ENCODE measurements around the gene FHDC1.

Gene FHDC1

DNA sequence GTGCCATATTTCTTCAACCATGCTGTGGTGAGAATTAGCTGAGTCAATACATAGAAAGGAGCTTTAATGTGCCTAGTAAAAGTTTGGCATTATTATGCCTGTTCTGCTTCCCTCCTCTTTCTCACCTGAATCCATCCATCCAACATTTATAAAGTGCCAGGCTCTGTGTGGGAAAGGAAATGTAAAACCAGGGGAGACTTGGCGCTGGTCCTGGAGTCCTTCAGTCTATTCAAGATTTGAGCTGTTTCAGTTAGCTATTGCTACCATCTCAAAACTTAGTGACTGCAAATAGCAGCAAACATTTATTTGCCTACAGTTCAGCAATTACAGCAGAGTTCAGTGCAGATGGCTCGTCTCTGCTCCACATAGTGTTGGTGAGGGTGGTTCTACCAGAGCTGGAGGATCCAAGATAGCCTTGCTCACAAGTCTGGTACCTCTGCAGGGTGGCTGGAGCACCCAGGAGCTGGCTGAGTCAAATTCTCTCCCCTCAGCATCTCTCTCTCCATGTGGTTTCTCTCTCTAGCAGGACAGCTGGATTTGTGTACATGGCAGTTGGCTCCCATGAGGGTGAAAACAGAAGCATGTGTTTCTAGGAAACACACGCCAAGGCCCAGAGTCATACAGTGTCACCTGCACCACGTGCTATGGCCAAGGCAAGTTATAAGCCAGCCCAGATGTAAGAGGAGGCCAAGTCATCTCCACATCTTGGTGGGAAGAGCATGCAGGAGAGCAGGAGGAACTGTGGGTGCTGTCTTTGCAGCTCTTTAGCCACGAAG, 77.3 kb downstream of the FHDC1 start:
- no peak for DNase-seq

DNA sequence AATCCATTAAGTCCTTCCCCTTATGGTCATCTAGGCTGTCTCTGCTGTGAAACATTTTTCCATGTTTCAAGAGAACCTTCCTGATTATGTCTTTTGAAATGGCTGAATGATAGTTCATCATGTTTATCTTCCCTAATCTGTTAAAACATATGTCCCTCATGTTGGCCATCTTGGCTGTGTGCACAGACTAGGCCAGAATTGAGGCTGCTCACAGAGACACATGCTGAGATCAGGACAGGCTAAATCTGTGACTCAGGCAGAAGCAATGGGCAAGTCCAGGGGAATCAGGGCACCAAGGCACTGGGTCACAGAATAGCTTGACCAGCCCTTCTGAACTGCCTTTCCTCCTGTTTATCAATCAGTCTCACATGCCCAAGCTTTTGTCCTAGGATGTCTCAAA, 78.3 kb downstream of the FHDC1 start:
- no peak for DNase-seq

DNA sequence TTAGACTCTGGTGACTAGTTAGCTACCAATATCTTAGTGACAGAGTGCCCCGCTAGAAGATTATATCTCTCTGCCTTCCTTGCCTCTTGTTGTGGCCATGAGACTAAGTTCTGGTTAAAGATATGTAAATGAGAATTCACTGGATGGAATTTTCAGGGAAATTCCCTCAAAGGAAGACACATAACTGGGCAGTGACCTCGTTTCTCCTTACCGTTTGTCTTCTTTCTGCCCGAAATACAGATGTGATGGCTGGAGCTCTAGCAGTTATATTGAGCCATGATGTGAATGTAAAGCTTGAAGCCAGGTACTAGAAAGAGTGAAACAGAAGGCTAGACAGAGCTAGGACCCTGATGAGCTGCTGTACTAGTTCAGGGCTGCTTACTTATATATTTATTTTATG, 80.5 kb downstream of the FHDC1 start:
- DNase-seq = no peak

DNA sequence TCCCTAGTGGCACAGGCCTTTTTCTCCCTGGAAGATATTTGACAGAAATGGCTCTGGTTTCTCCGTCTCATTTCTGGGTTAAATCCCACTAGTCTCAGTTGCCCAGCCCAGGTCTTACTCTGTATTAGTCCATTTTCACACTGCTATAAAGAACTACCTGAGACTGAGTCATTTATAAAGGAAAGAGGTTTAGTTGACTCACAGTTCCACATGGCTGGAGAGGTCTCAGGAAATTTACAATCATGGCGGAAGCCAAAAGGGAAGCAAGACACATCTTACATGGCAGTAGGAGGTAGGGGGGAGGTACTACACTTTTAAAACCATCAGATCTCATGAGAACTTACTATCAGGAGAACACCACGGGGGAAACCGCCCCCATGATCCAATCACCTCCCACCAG, 81.9 kb downstream of the FHDC1 start:
- DNase-seq = no peak

DNA sequence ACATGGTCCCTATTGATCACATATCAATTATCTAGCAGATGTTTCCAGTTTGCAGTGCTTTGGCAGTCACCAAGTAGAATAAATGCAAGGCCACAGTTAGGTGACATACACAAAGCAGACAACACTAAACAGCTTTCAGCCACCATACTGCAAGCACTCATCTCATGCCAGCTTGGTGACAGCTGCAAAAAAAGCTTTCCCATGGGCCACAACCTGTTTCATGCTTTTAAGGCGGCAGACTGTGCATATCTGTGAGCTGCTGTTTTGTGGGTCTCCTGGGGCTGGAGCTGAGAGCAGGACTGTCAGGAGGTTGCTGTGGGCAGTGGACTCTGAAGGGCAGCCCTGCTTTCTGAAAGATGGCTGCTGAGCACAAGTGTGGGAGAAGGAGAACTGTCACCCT, 82.6 kb downstream of the FHDC1 start:
- DNase-seq = no peak

DNA sequence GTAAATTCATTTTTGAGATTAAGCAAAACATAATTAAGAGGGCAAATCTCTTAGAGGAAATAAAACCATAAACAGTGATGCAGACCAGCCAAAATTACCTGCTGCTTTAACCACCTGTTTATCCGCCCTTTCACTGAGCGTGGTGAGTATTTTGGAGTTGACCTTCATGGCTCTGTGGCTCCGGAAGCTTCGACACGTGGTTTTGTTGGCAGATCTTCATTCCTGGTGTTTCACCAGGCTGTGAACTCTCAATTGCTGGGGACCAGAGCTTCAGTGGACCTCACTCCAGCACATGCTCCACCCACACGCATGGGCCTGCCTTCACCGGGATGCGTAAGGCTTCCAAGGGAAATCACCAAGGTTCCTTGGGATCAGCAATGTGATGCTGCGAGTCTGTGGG, 83.8 kb downstream of the FHDC1 start:
- DNase-seq = no peak

DNA sequence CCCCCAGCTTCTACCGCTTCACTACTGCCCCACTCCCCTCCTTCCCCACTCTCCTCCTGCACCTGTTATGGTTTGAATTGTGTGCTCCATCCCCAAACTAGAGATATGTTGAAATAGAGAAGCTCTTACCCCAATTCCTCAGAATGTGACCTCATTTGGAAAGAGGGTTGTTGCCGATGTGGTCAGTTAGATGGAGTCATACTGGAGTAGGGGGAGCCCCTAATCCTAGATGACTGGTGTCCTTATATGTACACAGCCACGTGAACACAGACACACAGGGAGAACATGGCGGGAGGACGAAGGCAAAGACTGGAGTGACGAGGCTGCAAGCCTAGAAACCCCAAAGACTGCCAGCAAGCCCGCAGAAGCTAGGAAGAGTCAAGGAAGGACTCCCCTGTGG, 84.3 kb downstream of the FHDC1 start:
- DNase-seq = no peak

DNA sequence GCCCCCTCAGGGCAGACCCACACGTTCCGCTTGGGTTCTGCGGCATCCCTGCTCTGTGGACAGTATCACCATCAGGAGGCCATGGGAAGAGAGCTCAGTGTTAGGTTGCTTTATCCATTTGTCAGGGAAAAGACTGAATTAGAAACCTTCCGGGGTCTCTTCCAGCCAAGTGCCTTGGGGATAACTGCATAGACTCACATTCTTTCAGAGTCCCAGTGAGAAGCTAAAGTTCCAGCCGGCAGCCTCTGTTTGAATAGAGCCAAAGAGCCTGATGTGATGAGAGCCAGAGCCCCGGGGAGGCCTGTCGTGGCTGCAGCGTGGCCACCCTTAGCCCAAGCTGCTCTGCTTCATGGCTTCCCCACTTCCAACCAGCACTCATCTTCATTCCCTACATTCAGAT, 85.2 kb downstream of the FHDC1 start:
- no peak for DNase-seq

DNA sequence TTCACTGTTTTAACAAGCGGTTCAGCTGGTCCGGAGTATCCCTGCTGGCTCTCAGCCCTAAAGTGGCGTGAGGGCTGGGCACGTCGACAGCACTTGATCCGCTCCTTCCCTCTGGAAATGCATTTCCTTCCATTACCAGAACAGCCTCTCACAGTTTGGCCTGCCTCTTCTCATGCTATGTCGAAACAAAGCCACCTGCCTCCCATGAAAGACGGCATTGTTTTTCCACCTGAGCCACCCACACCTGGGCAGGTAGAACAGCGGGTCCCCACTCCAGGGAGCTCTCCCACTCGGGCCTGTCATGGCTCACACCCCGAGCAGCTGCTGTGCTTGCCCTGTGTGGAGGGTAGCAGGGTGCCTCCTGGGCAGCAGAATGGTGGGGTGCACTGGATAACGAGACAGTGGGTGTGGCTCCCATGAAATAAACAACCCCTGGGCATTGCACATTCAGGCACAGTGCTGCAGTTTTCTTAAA, 86.2 kb downstream of the FHDC1 start:
- no peak for DNase-seq

DNA sequence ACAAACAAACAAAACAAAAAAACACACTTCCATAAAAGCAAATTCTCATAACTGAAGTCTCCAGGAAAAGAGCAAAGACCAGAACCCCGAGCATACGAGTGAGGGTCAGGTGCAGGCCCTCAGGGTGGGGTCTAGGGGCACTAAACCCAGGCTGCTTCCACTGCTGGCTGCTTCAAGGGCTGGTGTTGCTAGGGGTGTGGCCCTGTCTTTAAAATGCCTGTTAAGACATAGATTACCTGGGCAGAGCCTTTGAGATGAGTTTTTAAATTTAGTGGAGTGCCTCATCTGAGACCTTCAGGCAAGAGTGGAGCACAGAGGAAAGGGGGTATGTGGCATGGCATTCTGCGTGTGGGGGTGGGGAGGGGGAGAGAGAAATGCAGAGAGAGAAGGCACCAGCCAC, 87.0 kb downstream of the FHDC1 start:
- DNase-seq = no peak

DNA sequence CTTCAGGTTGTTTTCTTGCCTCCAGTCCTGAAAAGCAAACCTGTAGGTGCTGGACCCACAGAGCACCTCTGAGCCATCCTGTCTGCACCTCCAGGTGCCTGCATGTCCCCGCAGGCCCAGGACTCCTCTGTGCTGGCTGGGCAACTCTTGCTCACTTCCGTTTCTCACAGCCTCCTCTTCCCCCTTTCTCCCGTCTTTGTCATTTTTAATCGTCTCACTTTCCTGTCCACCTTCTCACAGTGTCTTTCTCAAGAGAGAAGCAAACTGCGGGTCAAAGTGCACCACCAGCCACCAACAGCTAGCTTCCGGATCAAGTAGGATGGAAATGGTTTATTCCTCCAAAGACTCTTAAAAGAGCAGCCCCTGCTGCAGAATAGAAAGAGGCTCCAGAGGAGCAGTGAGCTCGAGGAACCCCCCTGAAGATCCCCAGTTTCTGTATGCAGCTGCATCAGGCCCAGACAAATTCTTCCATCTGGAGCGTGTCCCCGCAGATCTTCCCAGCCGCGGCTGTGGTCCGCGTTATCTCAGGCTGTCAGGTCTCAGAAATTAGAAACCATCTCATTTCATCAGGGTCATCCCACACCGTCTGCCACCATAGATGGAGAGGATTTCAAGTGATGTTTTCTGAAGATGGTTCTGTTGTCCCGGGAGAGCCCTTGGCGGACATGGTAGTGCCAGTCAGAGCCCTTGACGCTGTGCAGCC, 87.7 kb downstream of the FHDC1 start:
- no peak for DNase-seq

DNA sequence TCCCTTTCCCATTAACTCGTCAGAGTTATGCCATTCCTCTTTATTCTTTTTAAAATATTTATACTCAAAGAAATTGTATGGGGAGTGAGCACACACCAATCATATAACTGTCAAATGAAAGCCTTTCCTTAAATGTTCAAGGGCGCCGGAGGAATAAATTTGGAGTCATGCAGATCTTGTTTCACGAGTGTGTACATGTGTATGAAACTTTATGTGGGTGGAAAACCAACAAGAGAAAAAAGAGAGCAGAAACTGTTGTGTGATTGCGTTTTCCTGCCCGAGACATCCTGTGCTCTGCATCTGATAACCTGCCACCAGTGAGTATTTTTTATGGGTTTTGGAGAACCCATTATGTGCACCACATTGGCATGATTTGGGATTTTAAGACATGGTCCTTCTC, 88.3 kb downstream of the FHDC1 start:
- DNase-seq = no peak

DNA sequence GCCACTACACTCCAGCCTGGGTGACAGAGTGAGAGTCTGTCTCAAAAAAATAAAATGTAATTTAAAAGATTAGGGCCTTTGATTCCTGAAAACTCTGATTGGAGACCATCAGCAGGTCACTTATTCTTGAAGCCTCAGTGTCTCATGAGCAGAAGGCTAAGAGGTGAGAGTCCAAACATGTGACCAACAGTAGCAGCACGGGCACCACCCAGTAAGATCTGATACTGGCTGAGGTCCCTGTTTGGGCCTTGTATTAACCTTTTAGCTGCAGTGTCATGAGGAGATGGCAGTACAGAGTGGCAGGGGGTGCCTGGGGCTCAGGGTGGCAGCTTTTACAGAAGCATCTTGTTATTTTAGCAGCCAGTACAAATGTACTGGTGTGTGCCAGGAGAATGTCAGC, 89.3 kb downstream of the FHDC1 start:
- DNase-seq = no peak

DNA sequence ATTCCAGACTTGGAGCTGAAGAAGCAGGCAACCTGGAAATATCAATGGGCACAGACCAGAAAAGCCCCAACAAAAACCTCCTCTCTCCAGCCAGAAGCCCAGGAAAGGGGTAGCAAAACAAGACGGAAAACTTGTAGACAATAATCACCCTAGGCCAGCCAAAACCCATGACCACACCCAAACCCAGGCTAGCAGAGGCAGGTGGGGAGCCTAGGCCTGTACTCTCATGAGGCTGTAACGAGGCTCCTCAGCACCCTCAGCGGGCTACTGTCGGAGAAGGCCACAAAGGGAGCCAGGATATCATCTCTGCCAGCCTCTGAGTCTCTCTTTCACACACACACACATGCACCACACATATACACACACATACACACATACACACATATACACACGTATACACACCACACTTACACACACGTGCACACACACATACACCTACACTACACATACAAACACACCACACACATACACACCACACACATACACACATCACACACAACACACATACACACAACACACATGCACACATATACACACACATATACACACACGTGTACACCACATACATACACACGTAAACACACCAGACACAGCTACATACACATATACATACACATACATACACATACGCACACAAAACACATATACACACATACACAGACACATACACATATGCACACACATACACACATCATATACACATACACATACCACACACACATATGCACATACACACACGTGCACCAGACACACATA, 90.6 kb downstream of the FHDC1 start:
- no peak for DNase-seq

DNA sequence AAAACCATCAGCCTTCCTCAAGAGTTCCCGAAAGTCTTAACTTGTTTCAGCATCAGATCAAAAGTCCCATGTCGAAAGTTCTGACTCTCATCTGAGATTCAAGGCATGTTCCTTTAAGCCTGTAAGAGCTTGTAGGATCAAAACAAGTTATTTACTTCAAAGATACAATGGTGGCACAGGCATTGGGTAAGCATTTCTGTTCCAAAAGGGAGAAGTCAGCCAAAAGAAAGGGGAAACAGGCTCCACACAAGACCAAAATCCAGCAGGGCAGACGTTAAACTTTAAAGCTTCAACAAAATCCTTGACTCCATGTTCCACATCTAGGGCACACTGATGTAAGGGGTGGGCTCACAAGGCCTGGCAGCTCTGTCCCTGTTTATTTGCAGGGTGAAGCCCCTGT, 91.7 kb downstream of the FHDC1 start:
- DNase-seq = no peak

DNA sequence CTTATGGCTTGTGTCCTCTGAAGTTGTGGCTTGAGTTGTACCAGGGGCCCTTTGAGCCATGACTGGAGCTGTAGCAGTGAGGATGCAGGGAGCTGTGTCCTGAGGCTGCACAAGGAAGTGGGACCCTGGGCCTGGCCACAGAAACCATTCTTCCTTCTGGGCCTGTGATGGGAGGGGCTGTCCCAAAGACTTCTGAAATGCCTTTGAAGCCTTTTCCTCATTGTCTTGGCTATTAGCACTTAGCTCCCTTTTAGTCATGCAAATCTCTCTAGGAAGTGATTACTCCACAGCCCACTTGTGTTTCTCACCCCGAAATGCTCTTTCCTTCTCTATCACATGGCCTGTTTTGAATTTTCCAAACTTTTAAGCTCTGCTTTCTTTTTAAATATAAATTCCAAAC, 92.4 kb downstream of the FHDC1 start:
- no peak for DNase-seq

Data from SHP77 (cell line).